ENCODE measurements around the gene SCEL. TPM values are rescaled to one million over a fixed set of nuclear protein-coding genes. Genes with fewer than 3 reads are reported as not detected.
"Not testable (repeated sequence)": the region's sequence is repeated elsewhere in the genome, so short reads cannot be mapped to it uniquely, and the experiment has no call there.

The SCEL gene
- total RNA-seq, 5 donors from 2014 or later (not counting 1 experiment from before 2014, with no cell fraction given) = 0.09 TPM; not detected in 3

DNA sequence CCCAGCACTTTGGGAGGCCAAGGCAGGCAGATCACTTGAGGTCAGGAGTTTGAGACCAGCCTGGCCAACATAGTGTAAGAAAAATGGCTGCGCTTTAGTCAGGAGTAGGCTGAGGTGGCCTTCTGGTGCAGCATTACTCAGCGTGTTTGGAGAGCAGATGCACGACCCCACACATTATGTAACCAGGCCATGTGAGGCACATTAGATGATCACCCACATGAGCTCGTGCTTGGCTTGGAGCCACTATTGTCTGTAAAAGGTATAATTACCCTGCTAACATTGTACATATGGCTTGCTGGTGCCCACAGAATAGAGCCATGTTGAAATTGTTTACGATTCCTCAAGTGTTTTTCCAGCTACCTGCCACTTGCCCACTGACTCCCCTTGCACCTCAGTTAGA lies 24.0 kb upstream of the SCEL start:
- H3K27me3 Mint-ChIP-seq = peaks cover 9% of the 10 kb centered on the region in 2 donors
- ChIA-PET POLR2A (no interaction called here), CTCF (interaction anchor here (0.6 to 1.6 kb wide), 2 partner anchors 10 to 1385 kb away, joined by 3 read pairs; no protein-coding TSS in a partner anchor)
- H3K4me1 Mint-ChIP-seq = peaks cover 0 to 8% (median 2%) of the 10 kb centered on the region in 3 donors
- DNase-seq = no peak
- Histone ChIP-seq H3K27ac (ENCODE audit: low read length) (no peak overlapping the region), H3K27me3 (replicated peaks in 1 of 2; ENCODE audit: control insufficient read depth in 2 of 2, extremely low read depth in 1 of 2, insufficient read depth in 2 of 2, low read length in 1 of 2) (no peaks in the 10 kb centered on the region), H3K4me1 (ENCODE audit: control insufficient read depth in 1 of 2, extremely low read depth in 1 of 2, insufficient read depth in 2 of 2, low read length in 2 of 2) (peaks cover 0 to 3% of the 10 kb centered on the region in 2 experiments), H3K4me3 (ENCODE audit: control insufficient read depth in 1 of 2, extremely low read depth in 1 of 2, low read length in 1 of 2) (no peak overlapping the region), H3K36me3 (ENCODE audit: control insufficient read depth in 2 of 2, extremely low read depth in 1 of 2, insufficient read depth in 1 of 2, low read length in 1 of 2) (no peaks in the 10 kb centered on the region), H3K9me3 (no peaks in the 10 kb centered on the region)
- no peaks in the 10 kb centered on the region for H3K36me3 Mint-ChIP-seq
- H3K27ac Mint-ChIP-seq = no peak overlapping the region
- ATAC-seq (replicated peaks in 1 of 4) = no peak
- H3K4me3 Mint-ChIP-seq = no peak overlapping the region
- WGBS (ENCODE audit: insufficient coverage) = 78% methylated on average over 5 of the region's 5 CpGs
- H3K9me3 Mint-ChIP-seq = no peaks in the 10 kb centered on the region

DNA sequence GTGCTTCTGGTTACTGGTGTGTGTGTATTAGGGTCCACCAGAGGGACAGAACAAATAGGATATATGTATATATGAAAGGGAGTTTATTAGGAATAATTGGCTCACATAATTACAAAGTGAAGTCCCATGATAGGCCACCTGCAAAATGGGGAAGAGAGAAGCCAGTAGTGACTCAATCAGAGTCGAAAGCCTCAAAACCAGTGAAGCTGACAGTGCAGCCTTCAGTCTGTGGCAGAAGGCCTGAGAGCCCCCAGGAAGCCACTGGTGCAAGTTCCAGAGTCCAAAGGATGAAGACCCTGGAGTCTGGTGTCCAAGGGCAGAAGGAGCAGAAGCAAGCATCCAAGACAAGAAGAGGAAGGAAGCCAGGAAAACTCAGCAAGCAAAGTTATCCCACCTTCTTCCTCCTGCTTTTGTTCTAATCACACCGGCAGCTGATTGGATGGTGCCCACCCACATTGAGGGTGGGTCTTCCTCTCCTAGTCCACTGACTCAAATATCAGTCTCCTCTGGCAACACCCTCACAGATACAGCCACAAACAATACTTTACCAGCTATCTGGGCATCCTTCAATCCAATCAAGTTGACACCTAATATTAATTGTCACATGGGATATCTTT lies 21.7 kb upstream of the SCEL start:
- ChIA-PET POLR2A (no interaction called here), CTCF (no interaction called here)
- Mint-ChIP-seq H3K36me3 (no peaks in the 10 kb centered on the region), H3K4me1 (peaks cover 0 to 8% (median 2%) of the 10 kb centered on the region in 3 donors), H3K9me3 (no peaks in the 10 kb centered on the region), H3K27me3 (peaks cover 0 to 4% of the 10 kb centered on the region in 2 donors), H3K4me3 (no peak overlapping the region), H3K27ac (no peak overlapping the region)
- WGBS (ENCODE audit: insufficient coverage) = 57% methylated on average over 2 of the region's 2 CpGs
- H3K9me3 ChIP-seq = no peaks in the 10 kb centered on the region
- no peak for DNase-seq
- H3K4me1 ChIP-seq (ENCODE audit: control insufficient read depth in 1 of 2, extremely low read depth in 1 of 2, insufficient read depth in 2 of 2, low read length in 2 of 2) = peaks cover 0 to 3% of the 10 kb centered on the region in 2 experiments
- no peaks in the 10 kb centered on the region for H3K36me3 ChIP-seq (ENCODE audit: control insufficient read depth in 2 of 2, extremely low read depth in 1 of 2, insufficient read depth in 1 of 2, low read length in 1 of 2)
- H3K4me3 ChIP-seq (ENCODE audit: control insufficient read depth in 1 of 2, extremely low read depth in 1 of 2, low read length in 1 of 2) = no peak overlapping the region
- H3K27me3 ChIP-seq (replicated peaks in 1 of 2; ENCODE audit: control insufficient read depth in 2 of 2, extremely low read depth in 1 of 2, insufficient read depth in 2 of 2, low read length in 1 of 2) = no peaks in the 10 kb centered on the region
- H3K27ac ChIP-seq (ENCODE audit: low read length) = no peak overlapping the region
- no peak for ATAC-seq (replicated peaks in 1 of 4)

DNA sequence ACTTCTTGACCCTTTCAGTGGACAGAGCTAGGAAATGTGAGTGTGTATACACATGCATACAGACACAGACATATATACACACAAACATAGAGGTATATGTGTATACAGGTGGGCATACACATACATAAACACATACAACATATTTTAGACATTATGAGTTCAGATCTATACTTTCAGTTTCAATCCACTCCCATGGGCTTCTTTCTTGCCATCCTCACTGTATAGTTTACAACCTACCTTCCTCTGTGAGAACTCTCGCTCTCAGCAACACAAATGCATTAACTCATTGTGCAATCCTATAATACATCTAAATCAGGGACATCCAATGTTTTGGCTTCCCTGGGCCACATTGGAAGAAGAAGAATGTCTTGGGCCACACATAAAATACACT lies 21.2 kb upstream of the SCEL start:
- H3K27ac ChIP-seq (ENCODE audit: low read length) = no peak overlapping the region
- no peaks in the 10 kb centered on the region for H3K9me3 ChIP-seq
- peaks cover 0 to 8% (median 0%) of the 10 kb centered on the region in 3 donors for H3K4me1 Mint-ChIP-seq

DNA sequence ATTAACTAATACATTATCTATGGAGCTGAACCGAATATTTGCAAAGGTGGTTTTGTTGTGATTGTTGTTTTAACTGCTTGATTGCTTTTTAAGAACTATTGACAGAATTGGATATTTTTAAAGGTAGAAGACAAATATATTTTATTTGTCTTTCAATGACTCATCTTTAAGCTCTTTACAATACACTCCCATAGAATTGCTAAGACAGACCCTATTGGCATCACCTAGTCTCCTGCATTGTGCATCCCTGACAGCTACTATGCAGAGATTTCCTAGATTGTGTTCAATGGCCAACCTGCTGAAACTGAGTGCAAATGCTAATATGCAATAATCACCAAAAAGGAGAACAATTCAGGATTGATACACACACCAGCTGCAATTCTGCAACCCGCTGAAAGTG lies 19.7 kb upstream of the SCEL start:
- no peaks in the 10 kb centered on the region for H3K9me3 ChIP-seq
- H3K27me3 ChIP-seq (replicated peaks in 1 of 2; ENCODE audit: control insufficient read depth in 2 of 2, extremely low read depth in 1 of 2, insufficient read depth in 2 of 2, low read length in 1 of 2) = no peaks in the 10 kb centered on the region
- Mint-ChIP-seq H3K27ac (no peak overlapping the region), H3K36me3 (no peaks in the 10 kb centered on the region), H3K9me3 (no peaks in the 10 kb centered on the region), H3K27me3 (peaks cover 0 to under 1% of the 10 kb centered on the region in 2 donors), H3K4me3 (no peak overlapping the region), H3K4me1 (peaks cover 0 to 8% (median 0%) of the 10 kb centered on the region in 3 donors)
- no peaks in the 10 kb centered on the region for H3K36me3 ChIP-seq (ENCODE audit: control insufficient read depth in 2 of 2, extremely low read depth in 1 of 2, insufficient read depth in 1 of 2, low read length in 1 of 2)
- WGBS (ENCODE audit: insufficient coverage) = 88% methylated on average over 1 of the region's 2 CpGs
- ChIA-PET CTCF (no interaction called here), POLR2A (no interaction called here)
- H3K27ac ChIP-seq (ENCODE audit: low read length) = no peak overlapping the region
- H3K4me1 ChIP-seq (ENCODE audit: control insufficient read depth in 1 of 2, extremely low read depth in 1 of 2, insufficient read depth in 2 of 2, low read length in 2 of 2) = no peaks in the 10 kb centered on the region
- ATAC-seq (replicated peaks in 1 of 4) (no peak), DNase-seq (no peak)
- H3K4me3 ChIP-seq (ENCODE audit: control insufficient read depth in 1 of 2, extremely low read depth in 1 of 2, low read length in 1 of 2) = no peak overlapping the region

More for the DNA sequence above, 21.2 kb upstream of the SCEL start:
- DNase-seq = no peak
- Mint-ChIP-seq H3K27me3 (peaks cover 0 to 4% of the 10 kb centered on the region in 2 donors), H3K4me3 (no peak overlapping the region), H3K36me3 (no peaks in the 10 kb centered on the region), H3K9me3 (no peaks in the 10 kb centered on the region), H3K27ac (no peak overlapping the region)
- no peak for ATAC-seq (replicated peaks in 1 of 4)
- ChIA-PET CTCF (no interaction called here), POLR2A (no interaction called here)
- H3K27me3 ChIP-seq (replicated peaks in 1 of 2; ENCODE audit: control insufficient read depth in 2 of 2, extremely low read depth in 1 of 2, insufficient read depth in 2 of 2, low read length in 1 of 2) = no peaks in the 10 kb centered on the region
- 30% methylated on average over 1 of the region's 1 CpG for WGBS (ENCODE audit: insufficient coverage)
- no peak overlapping the region for H3K4me3 ChIP-seq (ENCODE audit: control insufficient read depth in 1 of 2, extremely low read depth in 1 of 2, low read length in 1 of 2)
- H3K4me1 ChIP-seq (ENCODE audit: control insufficient read depth in 1 of 2, extremely low read depth in 1 of 2, insufficient read depth in 2 of 2, low read length in 2 of 2) = no peaks in the 10 kb centered on the region
- H3K36me3 ChIP-seq (ENCODE audit: control insufficient read depth in 2 of 2, extremely low read depth in 1 of 2, insufficient read depth in 1 of 2, low read length in 1 of 2) = no peaks in the 10 kb centered on the region

DNA sequence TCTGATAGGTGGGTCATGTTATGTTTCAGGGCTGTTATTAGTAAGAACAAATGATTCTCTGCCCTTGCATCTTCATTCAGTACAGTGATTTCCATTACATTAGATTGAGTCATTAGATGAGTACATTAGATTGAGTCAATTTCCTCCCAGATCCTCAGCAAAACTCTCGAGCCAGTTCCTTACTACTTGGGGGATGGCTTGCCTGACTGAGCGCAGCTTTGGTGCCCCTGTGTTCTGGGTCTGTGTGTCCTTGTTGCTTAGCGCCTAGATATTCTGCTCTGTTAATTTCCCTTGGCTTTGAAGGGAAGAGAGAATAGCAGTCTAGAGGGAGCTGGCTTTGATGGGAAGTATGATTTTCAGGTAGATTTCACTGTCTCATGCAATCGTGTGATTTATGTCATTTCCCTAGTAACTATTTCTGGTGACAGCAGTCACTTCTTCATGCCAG lies 19.1 kb upstream of the SCEL start:
- H3K9me3 ChIP-seq = no peaks in the 10 kb centered on the region
- H3K27me3 ChIP-seq (replicated peaks in 1 of 2; ENCODE audit: control insufficient read depth in 2 of 2, extremely low read depth in 1 of 2, insufficient read depth in 2 of 2, low read length in 1 of 2) = no peaks in the 10 kb centered on the region
- no peak overlapping the region for H3K4me3 ChIP-seq (ENCODE audit: control insufficient read depth in 1 of 2, extremely low read depth in 1 of 2, low read length in 1 of 2)
- CTCF ChIA-PET = no interaction called here
- no peak overlapping the region for H3K27ac ChIP-seq (ENCODE audit: low read length)
- peaks cover 0 to 8% (median 0%) of the 10 kb centered on the region in 3 donors for H3K4me1 Mint-ChIP-seq
- no peak for DNase-seq
- POLR2A ChIA-PET = no interaction called here
- no peak overlapping the region for H3K4me3 Mint-ChIP-seq
- H3K9me3 Mint-ChIP-seq = no peaks in the 10 kb centered on the region
- peaks cover 0 to 1% of the 10 kb centered on the region in 2 donors for H3K27me3 Mint-ChIP-seq
- no peak for ATAC-seq (replicated peaks in 1 of 4)
- H3K4me1 ChIP-seq (ENCODE audit: control insufficient read depth in 1 of 2, extremely low read depth in 1 of 2, insufficient read depth in 2 of 2, low read length in 2 of 2) = no peaks in the 10 kb centered on the region
- H3K36me3 ChIP-seq (ENCODE audit: control insufficient read depth in 2 of 2, extremely low read depth in 1 of 2, insufficient read depth in 1 of 2, low read length in 1 of 2) = no peaks in the 10 kb centered on the region
- H3K27ac Mint-ChIP-seq = no peak overlapping the region
- WGBS (ENCODE audit: insufficient coverage) = 46% methylated on average over 2 of the region's 4 CpGs
- no peaks in the 10 kb centered on the region for H3K36me3 Mint-ChIP-seq

DNA sequence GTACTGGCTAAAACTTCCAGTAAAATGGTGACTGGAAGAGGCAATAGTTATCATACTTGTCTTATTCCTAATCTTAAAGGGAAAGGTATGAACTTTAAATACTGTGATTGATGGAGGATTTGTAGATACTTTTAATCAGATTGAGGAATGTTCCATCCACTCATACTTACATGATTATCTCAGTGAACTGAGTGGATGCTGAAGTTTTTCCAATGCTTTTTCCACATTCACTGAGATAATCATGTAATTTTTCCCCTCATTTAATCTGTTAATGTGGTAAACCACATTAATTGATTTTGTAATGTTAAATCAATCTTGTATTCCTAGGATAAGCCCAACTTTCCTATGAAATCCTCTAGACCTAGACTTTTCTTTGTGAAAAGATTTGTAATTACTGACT lies 17.2 kb upstream of the SCEL start:
- no peaks in the 10 kb centered on the region for H3K4me1 ChIP-seq (ENCODE audit: control insufficient read depth in 1 of 2, extremely low read depth in 1 of 2, insufficient read depth in 2 of 2, low read length in 2 of 2)
- no peaks in the 10 kb centered on the region for H3K9me3 ChIP-seq
- Mint-ChIP-seq H3K4me3 (no peak overlapping the region), H3K9me3 (no peaks in the 10 kb centered on the region), H3K27me3 (peaks cover 1 to 3% of the 10 kb centered on the region in 2 donors), H3K27ac (no peak overlapping the region), H3K4me1 (peaks cover 0 to 8% (median 0%) of the 10 kb centered on the region in 3 donors), H3K36me3 (no peaks in the 10 kb centered on the region)
- H3K36me3 ChIP-seq (ENCODE audit: control insufficient read depth in 2 of 2, extremely low read depth in 1 of 2, insufficient read depth in 1 of 2, low read length in 1 of 2) = no peaks in the 10 kb centered on the region
- H3K27me3 ChIP-seq (replicated peaks in 1 of 2; ENCODE audit: control insufficient read depth in 2 of 2, extremely low read depth in 1 of 2, insufficient read depth in 2 of 2, low read length in 1 of 2) = no peaks in the 10 kb centered on the region
- no peak overlapping the region for H3K27ac ChIP-seq (ENCODE audit: low read length)
- ATAC-seq (replicated peaks in 1 of 4) (no peak), DNase-seq (no peak)
- POLR2A ChIA-PET = no interaction called here
- H3K4me3 ChIP-seq (ENCODE audit: control insufficient read depth in 1 of 2, extremely low read depth in 1 of 2, low read length in 1 of 2) = no peak overlapping the region
- CTCF ChIA-PET = no interaction called here

DNA sequence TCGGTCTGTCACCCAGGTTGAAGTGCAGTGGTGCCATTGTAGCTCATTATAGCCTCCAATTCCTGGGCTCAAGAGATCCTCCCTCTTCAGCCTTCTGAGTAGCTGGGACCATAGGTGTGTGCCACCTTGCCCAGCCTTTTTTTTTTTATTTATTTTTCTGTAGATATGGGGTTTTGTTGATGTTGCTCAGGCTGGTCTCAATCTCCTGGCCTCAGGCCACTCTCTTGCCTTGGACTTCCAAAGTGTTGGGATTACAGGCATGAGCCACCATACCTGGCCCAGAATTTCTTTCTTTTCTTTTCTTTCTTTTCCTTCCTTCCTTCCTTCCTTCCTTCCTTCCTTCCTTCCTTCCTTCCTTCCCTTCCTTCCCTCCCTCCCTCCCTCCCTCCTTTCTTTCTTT lies 16.1 kb upstream of the SCEL start:
- H3K9me3 ChIP-seq; H3K36me3 Mint-ChIP-seq; H3K4me1 ChIP-seq (ENCODE audit: control insufficient read depth in 1 of 2, extremely low read depth in 1 of 2, insufficient read depth in 2 of 2, low read length in 2 of 2); H3K27me3 ChIP-seq (replicated peaks in 1 of 2; ENCODE audit: control insufficient read depth in 2 of 2, extremely low read depth in 1 of 2, insufficient read depth in 2 of 2, low read length in 1 of 2); H3K27me3 Mint-ChIP-seq; CTCF ChIA-PET; POLR2A ChIA-PET; H3K4me3 Mint-ChIP-seq; H3K27ac ChIP-seq (ENCODE audit: low read length); H3K4me1 Mint-ChIP-seq; H3K4me3 ChIP-seq (ENCODE audit: control insufficient read depth in 1 of 2, extremely low read depth in 1 of 2, low read length in 1 of 2); H3K27ac Mint-ChIP-seq; H3K9me3 Mint-ChIP-seq; ATAC-seq (replicated peaks in 1 of 4); DNase-seq; H3K36me3 ChIP-seq (ENCODE audit: control insufficient read depth in 2 of 2, extremely low read depth in 1 of 2, insufficient read depth in 1 of 2, low read length in 1 of 2): not testable (repeated sequence)
- WGBS (ENCODE audit: insufficient coverage) = no CpG with 5 or more reads among the region's 1 CpG
